Measurements from ENCODE around the gene TTC33. TPM values are rescaled to one million over a fixed set of nuclear protein-coding genes. Genes with fewer than 3 reads are reported as not detected.

The TTC33 gene
- total RNA-seq, 1 experiment from 2014 or later: 12.6 TPM

- no TSS peak for BruUV-seq (replicated peaks)
- H3K36me3 ChIP-seq (ENCODE audit: control insufficient read depth, insufficient read depth, low read length): no peaks in the 10 kb centered on the region
- in situ Hi-C loops (cut with HindIII; ENCODE audit: low pct_unique_long_range_greater_than_20kb, low sequenced_read_pairs) (no loop called here), intact Hi-C loops (cut with micrococcal nuclease; ENCODE audit: unreplicated experiment) (no loop called here)
- ATAC-seq (peak; percentile 86; the same call in 1 of the 2 replicates), DNase-seq (ENCODE audit: low read depth, low spot score) (peak; percentile 50)
- no peak overlapping the region for H3K4me3 ChIP-seq (ENCODE audit: low read depth in 2 of 2, low read length in 2 of 2)
- H3K27ac ChIP-seq (ENCODE audit: low read length): no peak overlapping the region
- H3K27me3 ChIP-seq (ENCODE audit: control insufficient read depth, insufficient read depth, low read length): no peaks in the 10 kb centered on the region
- no peaks in the 10 kb centered on the region for H3K9me3 ChIP-seq (ENCODE audit: control insufficient read depth, insufficient read depth, low read depth, low read length)
- TF ChIP-seq POLR2AphosphoS5 (IDR thresholded peaks at IDR 0.05; ENCODE audit: low read depth, low read length) (no peak), TCF7L2 (IDR thresholded peaks at IDR 0.05; ENCODE audit: low read depth, low read length) (no peak), SIN3A (IDR thresholded peaks at IDR 0.05; ENCODE audit: borderline replicate concordance, insufficient read depth, low read depth, low read length) (no peak)
- TF ChIP-seq, protein P1, sequence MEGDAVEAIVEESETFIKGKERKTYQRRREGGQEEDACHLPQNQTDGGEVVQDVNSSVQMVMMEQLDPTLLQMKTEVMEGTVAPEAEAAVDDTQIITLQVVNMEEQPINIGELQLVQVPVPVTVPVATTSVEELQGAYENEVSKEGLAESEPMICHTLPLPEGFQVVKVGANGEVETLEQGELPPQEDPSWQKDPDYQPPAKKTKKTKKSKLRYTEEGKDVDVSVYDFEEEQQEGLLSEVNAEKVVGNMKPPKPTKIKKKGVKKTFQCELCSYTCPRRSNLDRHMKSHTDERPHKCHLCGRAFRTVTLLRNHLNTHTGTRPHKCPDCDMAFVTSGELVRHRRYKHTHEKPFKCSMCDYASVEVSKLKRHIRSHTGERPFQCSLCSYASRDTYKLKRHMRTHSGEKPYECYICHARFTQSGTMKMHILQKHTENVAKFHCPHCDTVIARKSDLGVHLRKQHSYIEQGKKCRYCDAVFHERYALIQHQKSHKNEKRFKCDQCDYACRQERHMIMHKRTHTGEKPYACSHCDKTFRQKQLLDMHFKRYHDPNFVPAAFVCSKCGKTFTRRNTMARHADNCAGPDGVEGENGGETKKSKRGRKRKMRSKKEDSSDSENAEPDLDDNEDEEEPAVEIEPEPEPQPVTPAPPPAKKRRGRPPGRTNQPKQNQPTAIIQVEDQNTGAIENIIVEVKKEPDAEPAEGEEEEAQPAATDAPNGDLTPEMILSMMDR (IDR thresholded peaks at IDR 0.05): no peak
- TF ChIP-seq, protein P2, sequence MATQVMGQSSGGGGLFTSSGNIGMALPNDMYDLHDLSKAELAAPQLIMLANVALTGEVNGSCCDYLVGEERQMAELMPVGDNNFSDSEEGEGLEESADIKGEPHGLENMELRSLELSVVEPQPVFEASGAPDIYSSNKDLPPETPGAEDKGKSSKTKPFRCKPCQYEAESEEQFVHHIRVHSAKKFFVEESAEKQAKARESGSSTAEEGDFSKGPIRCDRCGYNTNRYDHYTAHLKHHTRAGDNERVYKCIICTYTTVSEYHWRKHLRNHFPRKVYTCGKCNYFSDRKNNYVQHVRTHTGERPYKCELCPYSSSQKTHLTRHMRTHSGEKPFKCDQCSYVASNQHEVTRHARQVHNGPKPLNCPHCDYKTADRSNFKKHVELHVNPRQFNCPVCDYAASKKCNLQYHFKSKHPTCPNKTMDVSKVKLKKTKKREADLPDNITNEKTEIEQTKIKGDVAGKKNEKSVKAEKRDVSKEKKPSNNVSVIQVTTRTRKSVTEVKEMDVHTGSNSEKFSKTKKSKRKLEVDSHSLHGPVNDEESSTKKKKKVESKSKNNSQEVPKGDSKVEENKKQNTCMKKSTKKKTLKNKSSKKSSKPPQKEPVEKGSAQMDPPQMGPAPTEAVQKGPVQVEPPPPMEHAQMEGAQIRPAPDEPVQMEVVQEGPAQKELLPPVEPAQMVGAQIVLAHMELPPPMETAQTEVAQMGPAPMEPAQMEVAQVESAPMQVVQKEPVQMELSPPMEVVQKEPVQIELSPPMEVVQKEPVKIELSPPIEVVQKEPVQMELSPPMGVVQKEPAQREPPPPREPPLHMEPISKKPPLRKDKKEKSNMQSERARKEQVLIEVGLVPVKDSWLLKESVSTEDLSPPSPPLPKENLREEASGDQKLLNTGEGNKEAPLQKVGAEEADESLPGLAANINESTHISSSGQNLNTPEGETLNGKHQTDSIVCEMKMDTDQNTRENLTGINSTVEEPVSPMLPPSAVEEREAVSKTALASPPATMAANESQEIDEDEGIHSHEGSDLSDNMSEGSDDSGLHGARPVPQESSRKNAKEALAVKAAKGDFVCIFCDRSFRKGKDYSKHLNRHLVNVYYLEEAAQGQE (IDR thresholded peaks at IDR 0.05; ENCODE audit: insufficient read depth in 1 of 2, low read depth in 2 of 2, low read length in 1 of 2): no peak
- H3K4me1 ChIP-seq (ENCODE audit: control insufficient read depth, insufficient read depth, low read length): no peaks in the 10 kb centered on the region
- ChIA-PET CTCF (no interaction called here), POLR2A (no interaction called here)
Observed at GRCh38 chr5:40518485-40518917, 237.3 kb downstream of the TTC33 start.

DNA sequence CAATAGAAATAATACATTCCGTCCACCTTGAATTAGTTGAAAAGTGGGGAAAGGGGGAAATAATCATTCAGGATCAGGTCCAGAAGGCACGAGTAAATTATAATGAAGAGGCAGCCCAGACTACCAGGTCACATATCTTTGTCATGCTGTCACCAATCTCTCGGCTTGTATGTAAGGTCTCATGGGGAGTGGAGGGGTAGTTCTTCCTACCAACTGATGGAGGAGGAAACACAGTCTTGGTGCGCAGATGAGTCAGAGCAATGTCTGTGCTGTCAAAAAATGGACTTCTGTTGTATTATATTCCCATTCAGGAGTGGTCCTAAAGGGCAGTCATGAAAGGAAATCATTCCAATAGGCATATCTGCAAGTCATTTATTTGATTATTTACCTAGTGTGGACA, 240.3 kb downstream of the TTC33 start:
- ChIA-PET POLR2A (no interaction called here), CTCF (no interaction called here)
- no TSS peak for BruUV-seq (replicated peaks)
- no peaks in the 10 kb centered on the region for H3K4me1 ChIP-seq (ENCODE audit: control insufficient read depth, insufficient read depth, low read length)
- DNase-seq (ENCODE audit: low read depth, low spot score) (no peak), ATAC-seq (no peak)
- no peaks in the 10 kb centered on the region for H3K27me3 ChIP-seq (ENCODE audit: control insufficient read depth, insufficient read depth, low read length)
- no peaks in the 10 kb centered on the region for H3K9me3 ChIP-seq (ENCODE audit: control insufficient read depth, insufficient read depth, low read depth, low read length)
- H3K4me3 ChIP-seq (ENCODE audit: low read depth in 2 of 2, low read length in 2 of 2): no peak overlapping the region
- intact Hi-C loops (cut with micrococcal nuclease; ENCODE audit: unreplicated experiment) (no loop called here), in situ Hi-C loops (cut with HindIII; ENCODE audit: low pct_unique_long_range_greater_than_20kb, low sequenced_read_pairs) (no loop called here)
- H3K27ac ChIP-seq (ENCODE audit: low read length): no peak overlapping the region
- TF ChIP-seq TCF7L2 (IDR thresholded peaks at IDR 0.05; ENCODE audit: low read depth, low read length) (no peak), SIN3A (IDR thresholded peaks at IDR 0.05; ENCODE audit: borderline replicate concordance, insufficient read depth, low read depth, low read length) (no peak), POLR2AphosphoS5 (IDR thresholded peaks at IDR 0.05; ENCODE audit: low read depth, low read length) (no peak)
- TF ChIP-seq, protein P1 (IDR thresholded peaks at IDR 0.05): no peak
- TF ChIP-seq, protein P2 (IDR thresholded peaks at IDR 0.05; ENCODE audit: insufficient read depth in 1 of 2, low read depth in 2 of 2, low read length in 1 of 2): no peak
- no peaks in the 10 kb centered on the region for H3K36me3 ChIP-seq (ENCODE audit: control insufficient read depth, insufficient read depth, low read length)
